ENCODE results near the gene KIR2DL3.
"Not testable (repeated sequence)": the region's sequence is repeated elsewhere in the genome, so short reads cannot be mapped to it uniquely, and the experiment has no call there.

The KIR2DL3 gene

DNA sequence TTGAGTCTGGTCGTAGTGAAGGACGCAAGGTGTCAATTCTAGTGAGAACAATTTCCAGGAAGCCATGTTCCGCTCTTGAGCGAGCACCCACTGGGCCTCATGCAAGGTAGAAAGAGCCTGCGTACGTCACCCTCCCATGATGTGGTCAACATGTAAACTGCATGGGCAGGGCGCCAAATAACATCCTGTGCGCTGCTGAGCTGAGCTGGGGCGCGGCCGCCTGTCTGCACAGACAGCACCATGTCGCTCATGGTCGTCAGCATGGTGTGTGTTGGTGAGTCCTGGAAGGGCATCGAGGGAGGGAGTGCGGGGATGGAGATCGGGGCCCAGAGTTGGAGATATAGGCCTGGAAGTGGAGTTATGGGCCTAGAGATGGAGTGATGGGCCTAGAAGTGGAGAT lies at the start of gene KIR2DL3:
TSS of gene KIR2DL3 (plus strand) at position 208 of the 400 bp plus-strand sequence. CDS start at position 241, 33 bp downstream.
- DNase-seq, result not testable (repeated sequence)

DNA sequence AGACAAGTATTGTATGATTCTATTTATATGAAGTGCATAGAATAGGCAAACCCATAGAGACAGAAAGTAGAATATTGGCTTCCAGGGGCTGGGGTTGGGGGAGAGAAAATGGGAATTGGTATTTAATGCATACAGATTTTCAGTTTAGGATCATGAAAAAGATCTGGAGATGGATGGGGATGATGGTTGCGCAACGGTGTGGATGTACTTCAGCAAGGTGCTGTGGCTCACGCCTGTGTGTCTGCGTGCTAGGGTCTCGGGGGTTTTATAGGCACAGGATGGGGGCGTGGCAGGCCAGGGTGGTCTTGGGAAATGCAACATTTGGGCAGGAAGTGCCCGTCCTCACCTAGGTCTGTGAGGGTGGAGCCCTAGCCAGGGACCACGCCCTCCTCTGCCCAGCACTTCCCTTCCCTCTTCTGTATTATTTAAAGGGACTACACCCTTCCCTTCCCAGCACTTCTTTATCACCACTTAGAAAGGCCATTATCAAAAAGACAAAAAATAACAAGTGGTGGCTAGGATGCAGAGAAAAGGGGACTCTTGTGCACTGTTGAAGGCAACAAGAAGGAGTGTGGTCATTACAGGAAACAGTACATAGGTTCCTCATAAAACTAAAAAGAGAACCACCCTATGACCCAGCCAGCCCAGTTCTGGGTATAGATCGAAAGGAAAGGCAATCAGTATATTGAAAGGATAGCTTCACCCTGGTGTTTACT lies 46.6 kb upstream of the KIR2DL3 start:
- no peak for DNase-seq

DNA sequence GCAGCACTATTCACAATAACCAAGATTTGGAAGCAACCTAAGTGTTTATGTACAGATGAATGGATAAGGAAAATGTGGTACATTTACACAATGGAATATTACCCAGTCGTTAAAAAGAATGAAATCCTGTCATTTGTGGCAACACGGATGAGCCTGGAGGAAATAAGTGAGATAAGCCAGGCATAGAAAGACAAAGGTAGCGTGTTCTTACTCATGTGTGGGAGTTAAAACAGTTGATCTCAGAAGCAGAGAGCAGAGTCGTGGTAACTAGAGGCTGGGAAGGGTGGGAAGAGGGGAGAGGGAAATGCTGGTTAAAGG lies 46.1 kb upstream of the KIR2DL3 start:
- DNase-seq, result no peak

DNA sequence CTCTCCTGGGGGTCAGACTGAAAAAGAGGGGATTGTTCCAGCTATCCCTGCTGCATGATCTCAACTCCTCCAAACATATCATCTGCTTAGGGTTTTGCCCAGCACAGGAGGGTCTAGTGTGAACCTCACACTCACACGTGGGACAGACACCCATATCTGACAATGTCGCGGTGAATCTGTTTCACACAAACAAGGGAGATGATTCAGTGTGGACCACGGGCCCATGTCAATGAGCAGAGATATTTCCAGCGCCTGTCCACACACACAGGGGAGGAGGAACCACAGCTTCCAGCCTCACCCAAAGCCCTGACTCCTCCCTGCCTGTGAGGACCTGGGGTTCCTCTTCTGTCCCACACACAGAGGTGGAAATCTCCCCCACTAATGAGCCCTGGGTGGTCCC lies 43.7 kb upstream of the KIR2DL3 start:
- no peak for DNase-seq

DNA sequence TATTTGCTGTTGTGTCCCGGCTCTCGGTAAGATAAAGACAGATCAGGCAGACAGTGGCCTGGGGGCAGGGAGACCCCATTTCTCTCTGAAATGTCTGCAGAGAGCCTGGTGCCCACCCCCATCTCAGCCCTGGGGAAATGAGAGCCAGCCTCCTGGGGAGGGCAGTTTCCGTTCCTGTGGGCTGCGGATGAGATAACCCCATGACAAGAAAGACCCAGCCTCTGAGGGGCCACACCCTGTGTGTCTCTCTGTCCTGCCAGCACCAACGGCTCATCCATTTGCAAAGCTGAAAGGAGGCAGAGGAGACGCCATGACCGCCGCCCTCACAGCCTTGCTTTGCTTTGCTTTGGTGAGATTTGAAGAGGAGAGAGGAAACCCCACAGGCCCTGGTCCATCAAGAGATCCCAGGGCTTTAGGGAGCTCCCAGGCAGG lies 42.2 kb upstream of the KIR2DL3 start:
- no peak for DNase-seq

DNA sequence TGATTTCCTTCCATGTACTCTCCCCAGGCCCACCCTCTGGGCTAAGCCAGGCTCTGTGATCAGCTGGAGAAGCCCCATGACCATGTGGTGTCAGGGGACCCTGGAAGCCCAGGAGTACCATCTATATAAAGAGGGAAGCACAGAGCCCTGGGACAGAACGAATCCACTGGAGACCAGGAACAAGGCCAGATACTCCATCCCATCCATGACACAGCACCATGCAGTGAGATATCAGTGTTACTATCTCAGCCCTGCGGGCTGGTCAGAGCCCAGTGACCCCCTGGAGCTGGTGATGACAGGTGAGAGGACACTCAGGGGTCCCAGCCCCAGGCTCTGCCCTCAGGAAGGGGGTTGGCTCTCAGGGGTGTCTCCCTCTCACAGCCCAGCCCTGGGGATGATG lies 41.5 kb upstream of the KIR2DL3 start:
- no peak for DNase-seq

DNA sequence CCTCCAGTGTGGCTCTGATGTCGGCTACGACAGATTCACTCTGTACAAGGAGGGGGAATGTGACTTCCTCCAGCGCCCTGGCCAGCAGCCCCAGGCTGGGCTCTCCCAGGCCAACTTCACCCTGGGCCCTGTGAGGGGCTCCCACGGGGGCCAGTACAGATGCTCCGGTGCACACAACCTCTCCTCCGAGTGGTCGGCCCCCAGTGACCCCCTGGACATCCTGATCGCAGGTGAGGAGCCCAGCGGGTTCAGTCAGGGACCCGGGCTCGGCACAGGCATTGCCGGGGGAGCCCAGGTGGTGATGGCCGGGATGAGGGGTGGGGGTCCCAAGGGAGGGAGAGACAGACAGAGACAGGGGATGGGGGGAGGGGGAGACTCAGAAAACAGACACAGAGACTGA lies 40.6 kb upstream of the KIR2DL3 start:
- DNase-seq, result not testable (repeated sequence)

DNA sequence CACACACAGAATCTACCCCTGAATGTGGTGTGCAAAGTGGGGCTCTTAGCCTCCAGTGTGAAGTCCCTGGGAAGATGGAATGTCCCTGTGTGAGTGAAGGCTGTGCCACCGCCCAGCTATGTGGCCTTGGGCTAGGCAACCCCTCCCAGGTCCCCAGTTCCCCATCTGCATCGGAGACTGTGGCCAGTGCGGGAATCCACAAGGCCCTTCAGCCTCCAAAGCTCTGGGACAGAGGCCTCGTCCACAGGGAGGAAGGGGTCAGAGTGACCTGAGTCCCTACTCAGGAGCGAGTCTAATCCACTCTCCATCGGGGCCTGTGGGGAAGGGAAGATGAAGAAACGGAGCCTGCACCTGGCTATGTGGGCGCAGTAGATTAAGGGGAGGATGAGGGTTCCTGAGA lies 33.4 kb upstream of the KIR2DL3 start:
- DNase-seq, result no peak

DNA sequence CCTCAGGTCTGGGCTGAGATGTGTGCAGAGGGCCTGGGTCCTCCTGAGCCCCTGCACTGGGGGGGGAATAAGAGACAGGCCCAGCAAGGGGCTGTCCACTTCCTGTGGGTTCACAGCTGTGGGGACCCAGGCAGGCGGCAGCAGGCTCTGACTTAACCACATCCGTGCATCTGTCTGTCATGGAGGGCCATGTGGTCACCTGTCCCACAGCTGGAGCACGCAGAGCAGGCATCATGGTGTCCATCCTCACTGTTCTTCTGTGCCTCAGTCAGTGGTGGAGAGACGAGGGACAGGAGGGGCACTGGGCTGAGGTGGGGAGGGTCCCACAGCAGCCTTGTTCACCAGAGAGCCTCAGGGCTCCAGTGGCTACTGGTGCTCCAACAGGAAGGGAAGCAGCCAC lies 30.4 kb upstream of the KIR2DL3 start:
- DNase-seq, result no peak

DNA sequence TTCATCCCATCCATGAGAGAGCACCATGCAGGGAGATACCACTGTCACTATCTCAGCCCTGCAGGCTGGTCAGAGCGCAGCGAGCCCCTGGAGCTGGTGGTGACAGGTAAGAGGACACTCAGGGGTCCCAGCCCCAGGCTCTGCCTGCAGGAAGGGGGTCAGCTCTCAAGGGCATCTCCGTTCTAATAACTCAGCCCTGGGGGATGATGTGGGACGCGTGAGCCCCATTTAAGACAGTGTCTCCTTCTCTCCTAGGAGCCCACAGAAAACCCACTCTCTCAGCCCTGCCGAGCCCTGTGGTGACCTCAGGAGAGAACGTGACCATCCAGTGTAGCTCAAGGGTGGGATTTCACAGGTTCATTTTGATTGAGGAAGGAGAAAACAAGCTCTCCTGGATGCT lies 29.5 kb upstream of the KIR2DL3 start:
- no peak for DNase-seq

DNA sequence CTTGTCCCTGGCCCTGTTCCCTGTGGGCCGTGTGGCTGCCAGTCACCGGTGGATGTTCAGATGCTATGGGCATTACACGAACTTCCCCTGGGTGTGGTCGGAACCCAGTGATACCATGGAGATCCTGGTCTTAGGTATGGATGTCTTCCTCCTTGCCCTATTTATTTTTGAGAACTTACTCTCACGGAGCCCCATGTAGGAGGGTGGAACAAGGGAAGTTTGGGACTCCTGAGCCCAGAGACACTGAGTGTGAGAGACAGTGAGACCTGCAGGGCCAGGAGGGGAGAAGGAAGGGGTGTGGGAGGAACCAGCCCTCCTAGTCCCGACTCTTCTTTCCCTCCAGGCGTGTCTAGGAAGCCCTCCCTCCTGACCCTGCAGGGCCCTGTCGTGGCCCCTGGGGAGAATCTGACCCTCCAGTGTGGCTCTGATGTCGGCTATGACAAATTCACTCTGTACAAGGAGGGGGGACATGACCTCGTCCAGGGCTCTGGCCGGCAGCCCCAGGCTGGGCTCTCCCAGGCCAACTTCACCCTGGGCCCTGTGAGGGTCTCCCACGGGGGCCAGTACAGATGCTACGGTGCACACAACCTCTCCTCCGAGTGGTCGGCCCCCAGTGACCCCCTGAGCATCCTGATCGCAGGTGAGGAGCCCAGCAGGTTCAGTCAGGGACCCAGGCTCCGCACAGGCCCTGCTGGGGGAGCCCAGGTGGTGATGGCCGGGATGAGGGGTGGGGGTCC lies 28.9 kb upstream of the KIR2DL3 start:
- DNase-seq, result no peak

DNA sequence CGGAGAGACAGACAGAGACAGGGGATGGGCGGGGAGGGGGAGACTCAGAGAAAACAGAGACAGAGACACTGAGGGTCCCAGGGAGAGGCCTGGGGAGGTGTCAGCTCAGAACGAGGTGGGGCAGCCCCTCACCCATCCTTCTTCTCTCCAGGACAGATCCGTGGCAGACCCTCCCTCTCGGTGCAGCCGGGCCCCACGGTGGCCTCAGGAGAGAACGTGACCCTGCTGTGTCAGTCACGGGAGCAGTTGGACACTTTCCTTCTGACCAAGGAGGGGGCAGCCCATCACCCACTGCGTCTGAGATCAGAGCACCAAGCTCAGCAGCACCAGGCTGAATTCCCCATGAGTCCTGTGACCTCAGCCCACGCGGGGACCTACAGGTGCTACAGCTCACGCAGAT lies 28.4 kb upstream of the KIR2DL3 start:
- DNase-seq, result not testable (repeated sequence)

DNA sequence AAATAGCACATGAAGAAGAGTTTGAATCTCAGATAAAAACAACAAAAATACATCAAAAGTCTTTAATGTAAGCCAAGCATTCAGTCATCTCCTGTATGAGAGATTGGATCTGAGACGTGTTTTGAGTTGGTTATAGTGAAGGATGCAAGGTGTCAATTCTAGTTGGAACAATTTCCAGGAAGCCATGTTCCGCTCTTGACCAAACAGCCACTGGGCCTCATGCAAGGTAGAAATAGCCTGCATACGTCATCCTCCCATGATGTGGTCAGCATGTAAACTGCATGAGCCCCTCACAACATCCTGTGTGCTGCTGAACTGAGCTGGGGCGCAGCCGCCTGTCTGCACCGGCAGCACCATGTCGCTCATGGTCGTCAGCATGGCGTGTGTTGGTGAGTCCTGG lies 14.2 kb upstream of the KIR2DL3 start, which contains the start of gene KIR3DL3:
TSS of gene KIR3DL3 (plus strand) at position 301 of the 400 bp plus-strand sequence. CDS start at position 356, 55 bp downstream.
- DNase-seq, result no peak

DNA sequence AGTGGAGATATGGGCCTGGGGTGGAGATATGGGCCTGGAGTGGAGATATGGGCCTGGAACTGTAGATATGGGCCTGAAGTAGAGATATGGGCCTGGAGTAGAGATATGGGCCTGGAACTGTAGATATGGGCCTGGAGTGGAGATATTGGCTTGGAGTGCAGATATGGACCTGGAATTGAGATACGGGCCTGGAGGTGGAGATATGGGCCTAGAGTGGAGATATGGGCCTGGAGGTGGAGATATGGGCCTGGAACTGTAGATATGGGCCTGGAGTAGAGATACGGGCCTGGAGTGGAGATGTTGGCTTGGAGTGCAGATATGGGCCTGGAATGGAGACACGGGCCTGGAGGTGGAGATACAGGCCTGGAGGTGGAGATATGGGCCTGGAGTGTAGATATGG lies 13.7 kb upstream of the KIR2DL3 start:
- no peak for DNase-seq

DNA sequence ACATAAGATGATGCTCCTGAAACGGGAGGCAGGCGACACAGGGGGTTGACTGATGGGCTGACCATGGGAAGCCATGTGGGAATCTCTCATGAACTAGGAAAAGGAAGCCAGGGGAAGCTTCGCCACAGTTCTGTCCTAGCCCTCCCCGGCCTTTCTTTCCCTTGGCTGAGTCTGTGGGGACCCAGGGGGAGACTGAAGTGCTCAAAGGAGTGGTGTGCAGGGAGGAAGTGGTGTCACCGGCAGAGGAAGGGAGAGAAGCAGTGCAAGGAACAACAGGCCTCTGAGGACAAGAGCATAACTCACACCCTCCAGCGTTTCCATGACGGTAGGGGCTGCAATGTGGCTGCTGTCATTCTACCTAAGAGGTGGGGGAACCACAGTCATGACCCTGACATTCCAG lies 13.0 kb upstream of the KIR2DL3 start:
- DNase-seq, result no peak

DNA sequence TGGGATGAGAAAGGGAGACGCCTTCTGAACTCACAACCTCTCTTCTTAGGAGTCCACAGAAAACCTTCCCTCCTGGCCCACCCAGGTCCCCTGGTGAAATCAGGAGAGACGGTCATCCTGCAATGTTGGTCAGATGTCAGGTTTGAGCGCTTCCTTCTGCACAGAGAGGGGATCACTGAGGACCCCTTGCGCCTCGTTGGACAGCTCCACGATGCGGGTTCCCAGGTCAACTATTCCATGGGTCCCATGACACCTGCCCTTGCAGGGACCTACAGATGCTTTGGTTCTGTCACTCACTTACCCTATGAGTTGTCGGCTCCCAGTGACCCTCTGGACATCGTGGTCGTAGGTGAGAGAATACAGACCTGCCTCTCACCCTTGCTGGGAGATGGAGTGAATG lies 10.8 kb upstream of the KIR2DL3 start:
- DNase-seq, result no peak

DNA sequence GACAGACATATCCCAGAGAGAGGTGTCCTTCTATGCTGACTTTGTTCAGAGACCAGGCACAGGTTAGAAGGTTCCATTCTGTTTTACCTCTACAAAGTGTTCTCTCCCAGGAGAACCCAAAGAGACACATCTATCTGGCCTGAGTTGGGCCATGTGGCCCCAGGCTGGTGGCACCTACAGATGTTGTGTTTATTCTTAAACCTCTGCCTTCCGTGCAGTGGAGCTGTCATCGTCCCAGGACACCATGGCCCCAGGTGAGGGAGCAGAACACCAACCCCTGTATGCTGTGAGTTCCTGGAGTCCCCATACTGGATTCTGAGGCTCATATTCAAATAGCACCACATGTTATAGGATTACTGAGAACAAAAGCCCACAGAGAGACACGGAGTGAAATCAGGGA lies 10.1 kb upstream of the KIR2DL3 start:
- DNase-seq, result no peak

DNA sequence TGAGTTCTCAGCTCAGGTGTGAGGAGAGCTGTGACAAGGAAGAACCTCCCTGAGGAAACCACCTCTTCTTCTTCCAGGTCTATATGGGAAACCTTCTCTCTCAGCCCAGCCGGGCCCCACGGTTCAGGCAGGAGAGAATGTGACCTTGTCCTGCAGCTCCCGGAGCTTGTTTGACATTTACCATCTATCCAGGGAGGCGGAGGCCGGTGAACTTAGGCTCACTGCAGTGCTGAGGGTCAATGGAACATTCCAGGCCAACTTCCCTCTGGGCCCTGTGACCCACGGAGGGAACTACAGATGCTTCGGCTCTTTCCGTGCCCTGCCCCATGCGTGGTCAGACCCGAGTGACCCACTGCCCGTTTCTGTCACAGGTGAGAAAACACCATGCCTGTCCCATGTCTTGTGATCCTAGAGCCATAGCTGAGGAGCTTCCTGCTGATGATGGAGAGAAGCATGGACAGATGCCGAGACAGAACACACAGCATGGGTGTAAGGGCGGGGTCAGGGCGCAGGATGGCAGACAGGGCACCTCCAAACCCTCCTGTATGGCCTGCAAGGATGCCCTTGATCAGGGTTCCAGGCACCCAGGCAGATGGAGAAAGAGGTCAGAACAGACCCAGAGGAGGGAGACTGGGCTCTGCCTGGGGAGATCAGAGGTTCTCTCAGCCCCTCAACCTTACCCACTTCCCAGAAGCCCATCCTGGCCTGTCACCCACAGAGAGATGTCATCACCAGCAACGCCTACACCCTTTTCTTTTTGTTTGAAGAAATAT lies 8.7 kb upstream of the KIR2DL3 start:
- DNase-seq, result no peak

DNA sequence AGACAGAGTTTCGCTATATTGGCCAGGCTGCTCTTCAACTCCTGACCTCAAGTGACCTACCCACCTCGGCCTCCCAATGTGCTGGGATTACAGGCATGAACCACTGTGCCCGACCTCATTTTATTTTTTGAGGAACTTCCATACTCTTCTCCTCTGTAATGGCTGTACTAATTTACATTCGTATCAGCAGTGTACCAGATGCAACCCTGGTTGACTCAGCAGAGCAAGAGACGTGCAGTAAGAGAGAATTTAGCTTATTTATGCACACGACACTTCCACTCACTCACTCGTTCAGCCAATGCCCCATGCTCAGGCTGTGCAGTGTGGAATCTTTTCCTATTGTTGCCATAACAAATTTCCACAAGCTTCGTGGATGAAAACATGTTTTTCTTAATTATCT lies 7.1 kb upstream of the KIR2DL3 start:
- no peak for DNase-seq

DNA sequence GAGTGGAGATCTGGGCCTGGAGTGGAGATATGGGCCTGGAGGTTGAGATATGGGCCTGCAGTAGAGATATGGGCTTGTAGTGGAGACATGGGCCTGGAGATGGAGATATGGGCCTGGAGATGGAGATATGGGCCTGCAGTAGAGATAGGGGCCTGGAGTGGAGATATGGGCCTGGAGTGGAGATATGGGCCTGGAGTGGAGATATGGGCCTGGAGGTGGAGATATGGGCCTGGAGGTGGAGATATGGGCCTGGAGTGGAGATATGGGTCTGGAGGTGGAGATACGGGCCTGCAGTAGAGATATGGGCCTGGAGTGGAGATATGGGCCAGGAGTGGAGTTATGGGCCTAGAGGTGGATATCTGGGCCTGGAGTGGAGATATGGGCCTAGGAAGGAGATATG lies 402 bp downstream of the KIR2DL3 start:
- no peak for DNase-seq

DNA sequence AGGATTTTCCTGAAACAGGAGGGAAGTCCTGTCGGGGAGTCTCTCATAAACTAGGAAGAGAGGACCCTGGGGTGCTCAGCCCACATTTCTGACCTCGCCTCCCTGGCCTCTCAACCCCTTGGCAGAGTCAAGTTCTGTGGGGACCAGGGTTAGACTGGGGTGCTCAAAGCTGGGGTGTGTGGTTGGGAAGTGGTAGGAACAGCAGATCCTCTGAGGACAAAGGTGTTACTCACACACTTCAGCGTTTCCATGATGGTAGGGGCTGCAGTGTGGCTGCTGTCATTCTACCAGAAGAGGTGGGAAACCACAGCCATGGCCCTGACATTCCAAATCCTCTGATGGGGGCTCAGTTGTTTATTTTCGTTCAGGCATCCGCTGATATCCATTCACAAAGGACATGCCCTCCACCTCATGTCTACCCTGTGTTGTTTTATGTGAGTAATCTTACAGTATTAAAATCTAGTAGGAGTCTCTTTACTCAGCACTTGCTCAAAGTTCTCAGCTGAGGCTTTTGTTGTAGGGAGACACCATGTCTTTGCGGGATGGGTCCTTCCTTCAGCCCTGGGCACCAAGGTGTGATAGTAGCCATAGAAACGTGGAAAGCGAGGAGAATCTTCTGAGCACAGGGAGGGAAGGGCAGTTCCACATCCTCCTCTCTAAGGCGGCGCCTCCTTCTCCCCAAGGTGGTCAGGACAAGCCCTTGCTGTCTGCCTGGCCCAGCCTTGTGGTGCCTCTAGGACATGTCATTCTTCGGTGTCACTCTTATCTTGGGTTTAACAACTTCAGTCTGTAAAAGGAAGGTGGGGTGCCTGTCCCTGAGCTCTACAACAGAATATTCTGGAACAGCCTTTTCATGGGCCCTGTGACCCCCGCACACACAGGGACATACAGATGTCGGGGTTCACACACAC lies 1.5 kb downstream of the KIR2DL3 start:
- DNase-seq, result no peak

DNA sequence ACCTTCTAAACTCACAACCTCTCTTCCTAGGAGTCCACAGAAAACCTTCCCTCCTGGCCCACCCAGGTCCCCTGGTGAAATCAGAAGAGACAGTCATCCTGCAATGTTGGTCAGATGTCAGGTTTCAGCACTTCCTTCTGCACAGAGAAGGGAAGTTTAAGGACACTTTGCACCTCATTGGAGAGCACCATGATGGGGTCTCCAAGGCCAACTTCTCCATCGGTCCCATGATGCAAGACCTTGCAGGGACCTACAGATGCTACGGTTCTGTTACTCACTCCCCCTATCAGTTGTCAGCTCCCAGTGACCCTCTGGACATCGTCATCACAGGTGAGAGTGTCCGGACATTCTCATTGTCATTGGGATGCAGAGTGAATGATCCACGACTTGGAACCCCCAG lies 3.6 kb downstream of the KIR2DL3 start:
- not testable (repeated sequence) for DNase-seq

DNA sequence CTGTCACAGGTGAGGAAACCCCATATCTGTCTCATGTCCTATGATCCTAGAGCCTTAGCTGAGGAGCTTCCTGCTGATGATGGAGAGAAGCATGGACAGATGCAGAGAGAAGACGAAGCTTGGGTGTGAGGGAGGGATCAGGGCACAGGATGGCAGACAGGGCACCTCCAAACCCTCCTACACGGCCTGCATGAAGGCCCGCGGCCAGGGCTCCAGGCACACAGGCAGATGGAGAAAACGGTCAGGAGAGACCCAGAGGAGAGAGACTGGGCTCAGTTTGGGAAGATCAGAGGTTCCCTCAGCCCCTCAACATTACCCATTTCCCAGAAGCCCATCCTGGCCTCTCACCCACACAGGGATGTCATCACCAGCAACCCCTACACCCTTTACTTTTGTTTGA lies 5.8 kb downstream of the KIR2DL3 start:
- DNase-seq, result not testable (repeated sequence)

Data from NCI-H1417 (cell line).